Activated naive CD8-positive, alpha-beta T cell treated with anti-CD3 and anti-CD28 coated beads for 36 hours (primary cell): Measurements from ENCODE around the gene FASTK. TPM values are rescaled to one million over a fixed set of nuclear protein-coding genes. Genes with fewer than 3 reads are reported as not detected.

ENCODE experiments used
- DNase-seq: peaks from one replicate; pipeline ENCODE4 v3.0.0; 2021
- H3K27ac Mint-ChIP-seq: one replicate; pipeline ENCODE4 v1.8.0; 2022; ENCODE audit warnings: mild to moderate bottlenecking, moderate library complexity, mixed read lengths
- H3K27me3 Mint-ChIP-seq: one replicate; pipeline ENCODE4 v1.8.0; 2022; ENCODE audit warnings: mild to moderate bottlenecking, mixed read lengths
- H3K36me3 Mint-ChIP-seq: one replicate; pipeline ENCODE4 v1.8.0; 2021; ENCODE audit warnings: mild to moderate bottlenecking, mixed read lengths
- H3K4me1 Mint-ChIP-seq: one replicate; pipeline ENCODE4 v1.8.0; 2021; ENCODE audit warnings: mixed read lengths
- H3K4me3 Mint-ChIP-seq: one replicate; pipeline ENCODE4 v1.8.0; 2022; ENCODE audit warnings: mild to moderate bottlenecking, moderate library complexity, mixed read lengths
- H3K9me3 Mint-ChIP-seq: one replicate; pipeline ENCODE4 v1.8.0; 2022; ENCODE audit warnings: mixed read lengths
- total RNA-seq, 2 experiments: library from RNA; stranded (reverse); gene quantifications; one replicate each; pipeline ENCODE4 v1.2.3, GENCODE V29; 2021

Gene FASTK
- total RNA-seq, 2 experiments from 2014 or later: 65.9 to 68.7 TPM

- no peak for DNase-seq
- no peaks in the 10 kb centered on the region for H3K9me3 Mint-ChIP-seq
- peaks cover 9% of the 10 kb centered on the region for H3K36me3 Mint-ChIP-seq
- H3K27ac Mint-ChIP-seq: no peak overlapping the region
- H3K27me3 Mint-ChIP-seq: no peaks in the 10 kb centered on the region
- H3K4me1 Mint-ChIP-seq: no peaks in the 10 kb centered on the region
- H3K4me3 Mint-ChIP-seq: no peak overlapping the region
Observed at GRCh38 chr7:151121380-151122170, 41.0 kb upstream of the FASTK start.

DNA sequence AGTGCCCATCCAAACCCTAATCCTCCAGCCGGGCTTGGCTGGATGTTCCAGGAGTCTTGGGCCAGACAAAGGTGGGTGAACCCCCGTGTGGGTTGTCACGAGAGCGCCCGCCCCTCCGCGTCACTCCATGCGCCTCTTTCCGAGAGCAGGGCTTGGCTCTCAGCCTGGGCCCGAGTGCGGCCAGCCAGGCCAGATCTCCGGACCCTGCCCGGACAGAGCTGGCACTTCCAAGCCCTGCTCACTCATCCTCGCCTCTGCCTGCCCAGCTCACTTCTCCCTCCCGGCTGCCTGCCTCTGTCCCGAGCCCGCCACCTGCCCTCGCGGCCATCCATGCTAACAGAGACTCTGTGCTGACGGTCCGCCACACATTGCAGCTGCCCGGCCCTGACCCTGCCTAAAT is 40.3 kb upstream of the FASTK start:
- H3K9me3 Mint-ChIP-seq: no peaks in the 10 kb centered on the region
- DNase-seq: no peak
- H3K27ac Mint-ChIP-seq: no peak overlapping the region
- peaks cover under 1% of the 10 kb centered on the region for H3K27me3 Mint-ChIP-seq
- H3K4me1 Mint-ChIP-seq: peaks cover under 1% of the 10 kb centered on the region
- peaks cover 9% of the 10 kb centered on the region for H3K36me3 Mint-ChIP-seq
- no peak overlapping the region for H3K4me3 Mint-ChIP-seq

DNA sequence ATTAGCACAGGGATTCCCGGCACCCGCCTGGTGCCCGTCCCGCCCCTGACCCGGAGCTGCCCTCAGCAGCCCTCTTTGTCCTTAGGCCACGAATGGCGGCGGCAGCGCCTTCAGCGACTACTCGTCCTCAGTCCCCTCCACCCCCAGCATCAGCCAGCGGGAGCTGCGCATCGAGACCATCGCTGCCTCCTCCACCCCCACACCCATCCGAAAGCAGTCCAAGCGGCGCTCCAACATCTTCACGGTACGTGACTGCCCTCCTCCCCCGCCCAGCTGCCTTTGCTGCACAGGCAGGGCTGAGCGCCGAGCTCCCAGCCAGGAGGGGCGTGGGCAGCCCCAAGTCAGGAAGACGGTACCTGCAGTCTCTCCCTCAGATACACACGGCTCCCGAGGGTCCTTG is 39.3 kb upstream of the FASTK start:
- no peak overlapping the region for H3K4me3 Mint-ChIP-seq
- H3K9me3 Mint-ChIP-seq: no peaks in the 10 kb centered on the region
- DNase-seq: no peak
- no peak overlapping the region for H3K27ac Mint-ChIP-seq
- H3K36me3 Mint-ChIP-seq: peaks cover 9% of the 10 kb centered on the region
- H3K27me3 Mint-ChIP-seq: peaks cover 4% of the 10 kb centered on the region
- H3K4me1 Mint-ChIP-seq: peaks cover 3% of the 10 kb centered on the region

DNA sequence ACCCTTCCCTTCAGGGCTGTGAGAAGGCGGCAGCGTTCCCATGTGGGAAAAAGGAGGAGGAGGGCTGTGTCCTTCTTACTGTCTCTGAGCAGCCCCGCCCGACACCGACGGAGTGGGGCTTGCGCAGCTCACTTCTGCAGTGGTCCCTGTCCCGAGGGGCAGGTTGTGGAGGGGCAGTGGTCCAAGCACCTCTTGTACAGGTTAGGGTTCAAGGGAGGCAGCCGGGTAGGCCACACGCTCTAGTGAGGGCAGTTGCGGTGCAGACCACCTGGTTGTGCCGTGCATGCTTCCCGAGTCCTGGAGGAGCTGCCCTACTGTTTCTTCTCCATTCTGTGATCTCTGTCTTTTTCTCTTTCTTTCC is 38.4 kb upstream of the FASTK start:
- H3K27me3 Mint-ChIP-seq: peaks cover 4% of the 10 kb centered on the region
- no peaks in the 10 kb centered on the region for H3K9me3 Mint-ChIP-seq
- H3K27ac Mint-ChIP-seq: no peak overlapping the region
- peaks cover 6% of the 10 kb centered on the region for H3K36me3 Mint-ChIP-seq
- H3K4me1 Mint-ChIP-seq: peaks cover 3% of the 10 kb centered on the region
- no peak overlapping the region for H3K4me3 Mint-ChIP-seq
- no peak for DNase-seq

DNA sequence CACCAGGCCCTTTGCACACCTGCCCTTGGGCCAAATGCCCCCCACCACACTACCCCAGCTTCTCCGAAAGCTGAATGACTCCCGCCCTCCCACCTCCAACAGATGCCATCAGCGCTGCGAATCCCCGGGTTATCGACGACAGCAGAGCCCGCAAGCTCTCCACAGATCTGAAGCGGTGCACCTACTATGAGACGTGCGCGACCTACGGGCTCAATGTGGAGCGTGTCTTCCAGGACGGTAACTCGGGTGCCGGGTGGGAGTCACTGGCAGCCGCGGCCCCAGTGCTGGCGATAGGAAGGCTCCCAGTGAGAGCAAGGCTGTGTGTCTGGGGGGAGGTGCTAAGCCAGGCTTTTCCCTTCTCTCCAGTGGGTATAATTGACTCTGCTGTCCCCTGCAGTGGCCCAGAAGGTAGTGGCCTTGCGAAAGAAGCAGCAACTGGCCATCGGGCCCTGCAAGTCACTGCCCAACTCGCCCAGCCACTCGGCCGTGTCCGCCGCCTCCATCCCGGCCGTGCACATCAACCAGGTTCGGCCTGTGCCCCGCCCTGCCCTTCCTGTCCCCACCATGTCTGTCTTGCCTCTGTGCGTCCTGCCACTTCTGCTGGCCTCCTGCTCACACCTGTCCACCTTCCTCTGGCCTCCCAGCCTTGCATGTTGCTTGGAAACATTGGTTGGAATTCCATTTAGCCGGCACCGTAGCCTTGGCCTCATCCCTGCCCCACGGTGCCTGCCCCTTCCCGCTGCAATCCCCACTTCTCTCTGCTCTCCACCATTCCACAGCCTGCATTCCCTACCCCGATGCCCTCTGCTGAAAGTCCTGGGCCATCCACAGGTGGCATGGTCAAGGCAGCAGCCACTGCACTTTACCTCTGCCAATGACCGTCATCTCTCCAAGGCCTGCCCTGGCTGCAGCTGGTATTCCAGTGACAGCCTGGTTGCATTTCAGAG is 37.8 kb upstream of the FASTK start:
- peaks cover 10% of the 10 kb centered on the region for H3K27me3 Mint-ChIP-seq
- DNase-seq: no peak
- no peaks in the 10 kb centered on the region for H3K9me3 Mint-ChIP-seq
- H3K36me3 Mint-ChIP-seq: peaks cover under 1% of the 10 kb centered on the region
- no peak overlapping the region for H3K4me3 Mint-ChIP-seq
- peaks cover 3% of the 10 kb centered on the region for H3K4me1 Mint-ChIP-seq
- no peak overlapping the region for H3K27ac Mint-ChIP-seq

GRCh38 chr7:151117565-151117964 is 37.0 kb upstream of the FASTK start:
- Mint-ChIP-seq H3K27ac (peak overlapping the region; percentile 63), H3K36me3 (no peaks in the 10 kb centered on the region), H3K27me3 (peaks cover 16% of the 10 kb centered on the region), H3K9me3 (no peaks in the 10 kb centered on the region), H3K4me1 (peaks cover 3% of the 10 kb centered on the region), H3K4me3 (peak overlapping the region; percentile 51)
- DNase-seq: no peak

DNA sequence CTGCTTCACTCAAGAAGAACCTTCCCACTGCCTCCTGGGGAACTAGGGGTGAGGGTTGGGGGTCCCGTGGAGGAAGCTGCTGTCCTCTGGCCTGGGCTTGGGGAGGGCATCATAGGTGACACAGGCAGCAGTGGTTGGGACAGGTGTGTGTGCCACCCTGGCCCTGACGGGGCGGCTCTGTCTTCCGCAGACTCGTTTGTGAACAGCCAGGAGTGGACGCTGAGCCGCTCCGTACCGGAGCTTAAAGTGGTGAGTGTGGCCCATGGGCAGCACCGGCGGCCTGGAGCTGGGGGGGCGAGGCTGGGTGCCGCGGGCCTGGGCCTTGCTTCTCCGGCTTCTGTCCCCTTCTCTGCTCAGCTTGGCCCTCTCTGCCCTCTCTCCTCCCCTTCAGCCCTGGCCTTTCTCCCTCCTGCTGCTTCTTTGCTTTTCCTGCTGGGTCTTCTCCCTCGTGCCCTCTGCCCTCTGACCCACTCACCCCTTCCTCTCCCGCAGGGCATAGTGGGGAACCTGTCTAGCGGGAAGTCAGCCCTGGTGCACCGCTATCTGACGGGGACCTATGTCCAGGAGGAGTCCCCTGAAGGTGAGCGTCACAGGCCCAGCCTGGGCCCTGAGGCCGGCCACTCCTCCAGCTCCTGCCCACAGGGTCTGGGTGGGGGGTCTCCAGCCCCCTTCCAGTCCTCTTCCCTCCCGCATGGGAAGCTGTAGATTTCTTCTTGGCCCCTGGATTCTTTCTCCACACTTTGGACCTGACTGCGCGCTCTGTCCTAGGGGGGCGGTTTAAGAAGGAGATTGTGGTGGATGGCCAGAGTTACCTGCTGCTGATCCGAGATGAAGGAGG is 36.2 kb upstream of the FASTK start:
- H3K27me3 Mint-ChIP-seq: peaks cover 23% of the 10 kb centered on the region
- no peaks in the 10 kb centered on the region for H3K36me3 Mint-ChIP-seq
- no peaks in the 10 kb centered on the region for H3K9me3 Mint-ChIP-seq
- H3K4me3 Mint-ChIP-seq: peak overlapping the region; percentile 51
- no peak for DNase-seq
- peak overlapping the region; percentile 63 for H3K27ac Mint-ChIP-seq
- peaks cover 3% of the 10 kb centered on the region for H3K4me1 Mint-ChIP-seq

DNA sequence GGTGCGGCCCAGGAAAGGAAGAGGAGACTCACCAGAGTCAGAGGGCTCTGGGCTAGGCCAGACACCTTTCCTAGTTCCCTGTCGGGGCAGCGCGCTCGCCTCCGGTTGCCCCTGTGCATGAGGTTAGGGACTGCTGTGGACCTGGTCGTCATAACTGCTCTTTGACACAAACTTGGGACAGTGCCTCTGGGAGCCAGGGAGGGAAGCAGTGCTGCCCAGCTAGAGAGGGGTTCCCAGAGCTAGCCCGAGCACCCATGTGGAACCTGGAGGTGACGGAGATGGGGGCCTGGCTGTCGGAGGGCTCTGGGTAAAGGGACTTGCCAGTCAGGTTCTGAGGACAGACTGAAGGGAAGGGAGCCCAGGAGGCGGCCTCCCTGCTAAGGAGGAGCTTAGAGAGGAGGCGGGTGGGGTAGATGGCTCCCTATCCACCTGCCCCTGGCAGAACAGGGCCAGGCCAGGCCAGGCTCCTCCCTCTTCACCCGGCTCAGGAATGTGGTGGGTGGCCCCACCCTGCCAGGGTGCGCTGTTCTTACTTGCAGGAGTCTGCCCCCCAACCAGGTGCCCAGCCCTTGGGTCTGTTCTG is 35.3 kb upstream of the FASTK start:
- Mint-ChIP-seq H3K9me3 (no peaks in the 10 kb centered on the region), H3K27ac (no peak overlapping the region), H3K36me3 (no peaks in the 10 kb centered on the region), H3K4me3 (peak overlapping the region; percentile 42), H3K4me1 (peaks cover 3% of the 10 kb centered on the region), H3K27me3 (peaks cover 23% of the 10 kb centered on the region)
- no peak for DNase-seq

GRCh38 chr7:151115121-151115835 is 34.7 kb upstream of the FASTK start:
- H3K27me3 Mint-ChIP-seq: peaks cover 23% of the 10 kb centered on the region
- peak overlapping the region; percentile 42 for H3K4me3 Mint-ChIP-seq
- DNase-seq: peak; percentile 68
- no peaks in the 10 kb centered on the region for H3K9me3 Mint-ChIP-seq
- H3K36me3 Mint-ChIP-seq: no peaks in the 10 kb centered on the region
- H3K4me1 Mint-ChIP-seq: peaks cover 6% of the 10 kb centered on the region
- no peak overlapping the region for H3K27ac Mint-ChIP-seq

DNA sequence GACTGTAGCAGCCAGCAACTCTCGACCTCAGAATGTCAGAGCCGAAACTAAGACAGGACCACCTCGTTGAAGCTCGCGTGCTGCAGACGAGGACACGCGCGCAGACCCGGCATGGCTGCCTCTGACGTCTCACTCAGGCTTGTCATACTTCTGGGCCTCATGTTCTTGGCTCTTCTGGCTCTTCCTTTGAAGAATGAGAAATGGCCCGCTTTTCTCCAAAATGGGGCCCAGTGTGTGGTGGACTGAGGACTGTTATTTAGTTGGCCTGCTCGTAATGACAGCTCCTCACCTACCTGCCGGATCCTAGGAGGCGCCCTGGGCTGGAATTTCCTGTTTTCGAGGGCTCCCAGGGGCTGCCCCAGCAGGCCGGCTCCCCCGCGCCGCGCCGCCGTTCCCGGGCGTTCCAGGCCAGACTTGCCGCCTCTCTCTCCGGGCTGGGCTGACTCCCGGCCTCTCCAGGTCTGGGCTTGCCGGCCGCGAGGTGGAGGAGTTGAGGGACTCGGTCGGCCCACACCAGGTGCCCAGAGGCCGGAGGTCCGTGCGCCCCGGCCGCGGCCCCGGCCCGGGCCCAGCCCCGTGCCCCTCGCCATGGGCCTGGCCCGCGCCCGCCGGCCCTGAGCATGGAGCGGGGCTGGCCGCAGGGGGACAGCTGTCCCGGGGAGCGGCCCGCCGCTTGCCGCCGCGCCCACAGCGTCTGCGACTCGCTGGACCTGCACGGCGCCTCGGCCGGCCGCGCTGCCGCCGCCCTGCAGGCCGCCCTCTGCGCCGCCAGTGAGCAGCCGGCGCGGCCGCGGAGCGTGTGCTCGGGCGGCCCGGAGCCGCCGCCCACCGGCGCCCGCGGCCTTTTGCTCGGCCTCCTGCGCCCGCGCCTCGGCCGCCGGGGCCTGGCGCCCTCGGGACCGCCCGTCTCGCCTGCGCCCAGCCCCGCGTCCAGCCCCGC is 33.8 kb upstream of the FASTK start:
- no peaks in the 10 kb centered on the region for H3K9me3 Mint-ChIP-seq
- H3K4me1 Mint-ChIP-seq: peaks cover 6% of the 10 kb centered on the region
- H3K36me3 Mint-ChIP-seq: no peaks in the 10 kb centered on the region
- DNase-seq: no peak
- H3K4me3 Mint-ChIP-seq: peak overlapping the region; percentile 37
- no peak overlapping the region for H3K27ac Mint-ChIP-seq
- H3K27me3 Mint-ChIP-seq: peaks cover 23% of the 10 kb centered on the region

DNA sequence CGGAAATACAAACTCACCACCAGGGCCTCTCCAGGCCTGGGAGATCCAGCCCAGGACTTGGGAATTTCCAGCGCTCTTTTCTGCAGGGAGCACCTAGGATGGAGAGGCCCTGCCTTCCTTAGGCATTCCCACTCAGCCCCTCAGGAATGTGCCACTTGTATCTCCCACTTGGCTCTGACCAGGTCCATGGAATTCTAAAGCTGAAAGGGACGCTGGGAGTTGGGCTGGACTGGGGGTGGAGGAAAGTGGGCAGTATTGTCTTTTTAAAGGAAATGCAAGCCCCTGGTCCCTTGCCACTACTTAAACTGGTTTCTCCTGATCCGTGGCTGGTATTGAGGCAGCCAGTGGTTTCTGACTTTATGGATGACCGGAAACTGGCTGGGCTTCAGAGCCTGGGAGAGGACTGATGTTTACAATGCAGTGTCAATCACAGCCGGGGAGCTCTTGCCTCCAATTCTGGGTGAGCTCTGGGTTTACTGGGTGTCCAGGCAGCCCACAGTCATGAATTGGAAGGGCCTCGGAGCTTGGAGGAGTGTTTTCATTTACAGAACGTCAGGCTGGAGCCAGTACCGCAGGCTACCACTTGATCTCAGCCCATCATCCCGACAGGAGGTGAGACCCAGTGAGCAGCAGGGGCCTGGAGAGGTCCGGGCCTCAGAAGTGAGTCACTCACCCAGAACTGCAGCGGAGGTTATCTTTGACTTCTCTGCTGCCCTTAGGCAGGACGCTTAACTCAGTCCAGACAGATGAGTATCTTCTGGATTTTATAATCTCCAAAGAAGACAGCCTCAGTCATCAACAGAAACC is 32.9 kb upstream of the FASTK start:
- Mint-ChIP-seq H3K4me3 (peak overlapping the region; percentile 37), H3K36me3 (no peaks in the 10 kb centered on the region), H3K27ac (no peak overlapping the region), H3K27me3 (peaks cover 23% of the 10 kb centered on the region), H3K4me1 (peaks cover 6% of the 10 kb centered on the region), H3K9me3 (no peaks in the 10 kb centered on the region)
- no peak for DNase-seq

DNA sequence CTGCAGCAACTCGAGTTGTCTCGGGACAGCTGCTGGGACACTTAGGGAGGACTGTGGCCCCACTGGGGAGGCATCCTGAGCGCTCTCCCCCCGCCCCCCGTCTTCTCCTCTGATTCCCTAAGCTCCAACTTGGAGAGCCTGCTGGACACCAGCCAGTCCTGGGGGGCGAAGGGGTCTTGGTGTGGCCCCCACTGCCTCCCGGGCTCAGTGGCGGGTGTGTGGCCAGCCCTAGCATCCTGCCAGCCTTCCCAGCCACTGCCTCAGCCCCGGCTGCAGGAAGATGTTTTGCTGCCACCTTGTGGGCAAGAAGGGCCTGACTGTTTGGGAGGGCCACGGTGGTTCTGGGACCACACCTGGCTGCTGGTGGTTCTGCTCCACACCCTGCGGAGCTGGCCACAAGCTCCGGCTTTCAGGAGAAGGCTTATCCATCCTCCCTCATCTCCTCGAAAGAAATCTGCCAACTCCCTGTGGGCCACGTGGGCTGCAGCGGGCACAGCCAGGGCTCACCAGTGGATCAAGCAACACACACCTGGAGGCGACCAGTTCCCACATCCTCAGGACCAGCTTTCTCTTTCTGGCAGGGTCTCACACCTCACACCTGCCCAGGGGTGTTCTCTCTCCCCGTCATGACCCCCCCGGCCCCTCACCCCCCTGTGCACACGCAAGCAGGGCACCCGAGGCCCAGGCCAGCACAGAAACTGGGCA is 30.5 kb upstream of the FASTK start:
- Mint-ChIP-seq H3K4me3 (no peak overlapping the region), H3K27ac (no peak overlapping the region), H3K27me3 (peaks cover 23% of the 10 kb centered on the region), H3K9me3 (no peaks in the 10 kb centered on the region), H3K36me3 (no peaks in the 10 kb centered on the region), H3K4me1 (peaks cover 6% of the 10 kb centered on the region)
- DNase-seq: peak; percentile 75
